GM23248 (cell line): ENCODE measurements around the gene SLC9A9. TPM values are rescaled to one million over a fixed set of nuclear protein-coding genes. Genes with fewer than 3 reads are reported as not detected.

Experiments
- DNase-seq: peaks from one replicate; pipeline ENCODE4 v3.0.0-alpha.2; 2015
- H2AFZ ChIP-seq: fragments of 200-600 bp; sonication (generic); 2 replicates; pipeline ENCODE4 v1.6.1; 2016; ENCODE audit warnings: antibody characterized with exemption
- H3F3A ChIP-seq: fragments of 200-600 bp; sonication (generic); 2 replicates; pipeline ENCODE4 v1.6.1; 2016; ENCODE audit warnings: mild to moderate bottlenecking, antibody characterized with exemption, mixed run types; ENCODE audit not compliant: insufficient read depth
- H3K27ac ChIP-seq: fragments of 200-600 bp; sonication (generic); 2 replicates; pipeline ENCODE4 v1.5.1; 2016; ENCODE audit warnings: mild to moderate bottlenecking
- H3K27me3 ChIP-seq: fragments of 200-600 bp; sonication (generic); replicated peaks from 2 replicates; pipeline ENCODE4 v1.6.1; 2016; ENCODE audit warnings: mild to moderate bottlenecking; ENCODE audit not compliant: insufficient read depth
- H3K36me3 ChIP-seq: fragments of 200-600 bp; sonication (generic); 2 replicates; pipeline ENCODE4 v1.6.1; 2016; ENCODE audit warnings: low read depth, mild to moderate bottlenecking
- H3K4me1 ChIP-seq: fragments of 200-600 bp; sonication (generic); 2 replicates; pipeline ENCODE4 v1.6.1; 2016; ENCODE audit warnings: mild to moderate bottlenecking; ENCODE audit not compliant: insufficient read depth
- H3K4me2 ChIP-seq: fragments of 200-600 bp; sonication (generic); one replicate; pipeline ENCODE4 v1.6.1; 2016; ENCODE audit warnings: mild to moderate bottlenecking; ENCODE audit not compliant: unreplicated experiment
- H3K4me3 ChIP-seq: fragments of 200-600 bp; sonication (generic); 2 replicates; pipeline ENCODE4 v1.5.1; 2016; ENCODE audit warnings: mild to moderate bottlenecking
- H3K79me2 ChIP-seq: fragments of 200-600 bp; sonication (generic); 2 replicates; pipeline ENCODE4 v1.6.1; 2016; ENCODE audit warnings: mild to moderate bottlenecking; ENCODE audit not compliant: insufficient read depth
- H3K9ac ChIP-seq: fragments of 200-600 bp; sonication (generic); 2 replicates; pipeline ENCODE4 v1.6.1; 2016; ENCODE audit warnings: mild to moderate bottlenecking
- H3K9me2 ChIP-seq: fragments of 200-600 bp; sonication (generic); 2 replicates; pipeline ENCODE4 v1.6.1; 2016; ENCODE audit warnings: mixed run types, mild to moderate bottlenecking, moderate library complexity; ENCODE audit not compliant: insufficient read depth
- H3K9me3 ChIP-seq: fragments of 200-600 bp; sonication (generic); one replicate; pipeline ENCODE4 v1.6.1; 2017; ENCODE audit warnings: low read depth
- H4K20me1 ChIP-seq: fragments of 200-600 bp; sonication (generic); 2 replicates; pipeline ENCODE4 v1.6.0; 2016; ENCODE audit not compliant: insufficient read depth
- EZH2 ChIP-seq: fragments of 200-600 bp; sonication (generic); IDR thresholded peaks from 2 replicates; pipeline ENCODE4 v1.6.1; 2018; ENCODE audit warnings: antibody characterized with exemption, mild to moderate bottlenecking; ENCODE audit not compliant: insufficient read depth, poor library complexity, severe bottlenecking
- EZH2phosphoT487 ChIP-seq: fragments of 200-600 bp; sonication (generic); IDR thresholded peaks from 2 replicates; pipeline ENCODE4 v1.6.1; 2018; ENCODE audit warnings: antibody characterized with exemption, moderate library complexity, mild to moderate bottlenecking, low read depth; ENCODE audit not compliant: insufficient read depth
- WGBS, 2 experiments: methylation state at CpG; one replicate each; pipeline ENCODE4 v1.1.6; 2015 to 2017; ENCODE audit warnings: low lambda C conversion rate in 2 of 2, low coverage in 1 of 2; ENCODE audit errors: missing lambda C conversion rate in 2 of 2; 5-methylcytosine and 5-hydroxymethylcytosine counted together
- in situ Hi-C: fragments of 300-500 bp; cut with MboI; formaldehyde crosslinking; loops from 2 replicates; pipeline ENCODE4 v1.15.0; 2020
- polyA plus RNA-seq: library from polyadenylated mRNA; unstranded; fragments of >200 nt; fragmentation: Nextera tagmentation; extraction: Ambion mirVana; gene quantifications from 2 replicates; pipeline ENCODE4 v1.2.1, GENCODE V29; 2016
- total RNA-seq: library from RNA; depleted of rRNA; stranded (reverse); fragments of >200 nt; shearing (Covaris generic); gene quantifications from 2 replicates; pipeline ENCODE4 v1.2.3, GENCODE V29; 2014

Gene SLC9A9
- total and polyA plus RNA-seq, 2 experiments from 2014 or later = 2.8 to 3.2 TPM

- no peak overlapping the region for H3K4me3 ChIP-seq
- no peaks in the 10 kb centered on the region for H3F3A ChIP-seq
- H3K9me2 ChIP-seq = no peaks in the 10 kb centered on the region; the same call in 1 of the 2 replicates
- in situ Hi-C loops = no loop called here
- WGBS, 2 experiments = 64 to 68% methylated on average over 4 of the region's 4 CpGs
- no peak overlapping the region for H3K9ac ChIP-seq
- 0 out of 2 replicates have a peak, but pooled peaks cover 9% of the 10 kb centered on the region for H3K4me1 ChIP-seq
- no peak overlapping the region for H3K27ac ChIP-seq
- H3K36me3 ChIP-seq = no peaks in the 10 kb centered on the region
- H4K20me1 ChIP-seq = no peaks in the 10 kb centered on the region
- no peaks in the 10 kb centered on the region for H3K27me3 ChIP-seq
- H3K9me3 ChIP-seq = no peaks in the 10 kb centered on the region
- TF ChIP-seq EZH2phosphoT487 (no peak), EZH2 (no peak)
- no peak overlapping the region for H3K4me2 ChIP-seq
- no peaks in the 10 kb centered on the region for H3K79me2 ChIP-seq
- no peak for DNase-seq
- H2AFZ ChIP-seq = no peak overlapping the region
Observed at GRCh38 chr3:143821862-143822261, 26.4 kb downstream of the SLC9A9 start.

GRCh38 chr3:143820466-143821221 lies 27.6 kb downstream of the SLC9A9 start:
- no peak overlapping the region for H3K4me3 ChIP-seq
- in situ Hi-C loops = no loop called here
- no peak overlapping the region for H3K9ac ChIP-seq
- no peaks in the 10 kb centered on the region for H3K36me3 ChIP-seq
- no peak overlapping the region for H2AFZ ChIP-seq
- H3K79me2 ChIP-seq = no peaks in the 10 kb centered on the region
- no peaks in the 10 kb centered on the region for H4K20me1 ChIP-seq
- WGBS, 2 experiments = 73 to 74% methylated on average over 3 of the region's 3 CpGs
- no peaks in the 10 kb centered on the region for H3K9me3 ChIP-seq
- H3K27me3 ChIP-seq = no peaks in the 10 kb centered on the region
- 0 out of 2 replicates have a peak, but pooled peaks cover 9% of the 10 kb centered on the region for H3K4me1 ChIP-seq
- DNase-seq = no peak
- H3K9me2 ChIP-seq = no peaks in the 10 kb centered on the region; the same call in 1 of the 2 replicates
- no peaks in the 10 kb centered on the region for H3F3A ChIP-seq
- TF ChIP-seq EZH2 (no peak), EZH2phosphoT487 (no peak)
- H3K27ac ChIP-seq = no peak overlapping the region
- no peak overlapping the region for H3K4me2 ChIP-seq

DNA sequence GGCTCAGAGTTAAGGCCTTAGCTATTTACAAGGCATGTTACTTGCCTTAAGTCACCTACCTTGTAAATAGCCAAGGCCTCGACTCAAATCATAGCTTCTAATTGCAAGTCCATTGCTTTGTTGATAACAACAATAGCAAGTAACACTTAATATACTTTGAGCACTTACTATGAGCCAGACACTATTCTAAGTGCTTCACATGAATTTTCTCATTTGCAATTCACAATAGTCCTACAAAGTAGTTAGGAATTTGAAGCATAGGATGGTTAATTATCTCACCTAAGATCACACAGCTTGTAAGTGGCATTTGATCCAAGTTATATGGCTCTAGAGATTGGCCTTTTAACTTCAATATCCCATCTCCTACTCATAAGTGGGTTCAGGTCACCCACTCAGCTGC lies 28.4 kb downstream of the SLC9A9 start:
- Histone ChIP-seq H3K27ac (no peak overlapping the region), H3K4me1 (0 out of 2 replicates have a peak, but pooled peaks cover 6% of the 10 kb centered on the region), H3K9ac (no peak overlapping the region), H3F3A (no peaks in the 10 kb centered on the region), H3K4me3 (no peak overlapping the region), H3K9me3 (no peaks in the 10 kb centered on the region), H3K9me2 (no peaks in the 10 kb centered on the region), H2AFZ (no peak overlapping the region), H3K27me3 (no peaks in the 10 kb centered on the region), H3K79me2 (no peaks in the 10 kb centered on the region), H3K4me2 (no peak overlapping the region), H3K36me3 (no peaks in the 10 kb centered on the region), H4K20me1 (no peaks in the 10 kb centered on the region)
- 65 to 69% methylated on average over 1 of the region's 1 CpG for WGBS, 2 experiments
- TF ChIP-seq EZH2phosphoT487 = no peak
- TF ChIP-seq EZH2 = no peak
- in situ Hi-C loops = no loop called here
- DNase-seq = no peak

- Histone ChIP-seq H3K4me1 (peaks cover 7% of the 10 kb centered on the region; the same call in 1 of the 2 replicates), H3F3A (no peaks in the 10 kb centered on the region), H3K9me2 (no peaks in the 10 kb centered on the region), H3K9ac (no peak overlapping the region), H3K36me3 (no peaks in the 10 kb centered on the region), H3K27ac (no peak overlapping the region), H2AFZ (no peak overlapping the region), H3K4me2 (no peak overlapping the region), H3K27me3 (no peaks in the 10 kb centered on the region), H3K9me3 (no peaks in the 10 kb centered on the region), H3K79me2 (no peaks in the 10 kb centered on the region), H3K4me3 (no peak overlapping the region), H4K20me1 (no peaks in the 10 kb centered on the region)
- no peak for TF ChIP-seq EZH2phosphoT487
- no peak for TF ChIP-seq EZH2
- WGBS, 2 experiments = 72 to 79% methylated on average over 3 of the region's 3 CpGs
- in situ Hi-C loops = no loop called here
- no peak for DNase-seq
Observed at GRCh38 chr3:143814443-143814889, 33.8 kb downstream of the SLC9A9 start.
